ENCODE measurements around the gene TRPM2. TPM values are rescaled to one million over a fixed set of nuclear protein-coding genes. Genes with fewer than 3 reads are reported as not detected.
"Not testable (repeated sequence)": the region's sequence is repeated elsewhere in the genome, so short reads cannot be mapped to it uniquely, and the experiment has no call there.

TRPM2 gene
- total RNA-seq, 1 donor, result 0.36 TPM

DNA sequence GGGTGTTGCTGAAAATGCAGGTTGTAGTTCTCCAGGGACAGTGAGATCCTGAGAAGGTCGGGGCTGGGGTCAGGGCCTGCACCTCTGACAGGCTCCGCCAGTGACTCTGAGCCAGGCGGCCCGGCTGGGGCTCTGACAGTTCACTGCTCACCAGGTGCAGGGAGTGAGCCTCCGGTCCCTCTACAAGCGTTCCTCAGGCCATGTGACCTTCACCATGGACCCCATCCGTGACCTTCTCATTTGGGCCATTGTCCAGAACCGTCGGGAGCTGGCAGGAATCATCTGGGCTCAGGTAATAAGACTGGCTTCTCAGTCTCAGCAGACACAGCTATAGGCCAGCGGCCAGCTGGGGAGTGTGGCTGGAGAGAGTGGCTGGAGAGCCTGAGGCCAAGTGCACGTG, 41.8 kb downstream of the TRPM2 start:
- Histone ChIP-seq H4K20me1 (ENCODE audit: insufficient read depth, low read length) (no peaks in the 10 kb centered on the region), H3K4me2 (ENCODE audit: insufficient read depth, low read length) (no peak overlapping the region), H3K36me3 (ENCODE audit: insufficient read depth, low read length) (no peaks in the 10 kb centered on the region), H3K79me2 (ENCODE audit: insufficient read depth, low read length) (no peaks in the 10 kb centered on the region), H3K4me1 (ENCODE audit: insufficient read depth, low read length) (no peaks in the 10 kb centered on the region), H3K9me3 (ENCODE audit: low read depth, low read length) (no peaks in the 10 kb centered on the region), H2AFZ (ENCODE audit: low read length) (no peak overlapping the region), H3K27ac (ENCODE audit: low read depth, low read length) (no peak overlapping the region), H3K4me3 (ENCODE audit: insufficient read depth, low read length) (no peak overlapping the region), H3K27me3 (ENCODE audit: insufficient read depth, low read length) (no peaks in the 10 kb centered on the region)
- TF ChIP-seq, protein P1, sequence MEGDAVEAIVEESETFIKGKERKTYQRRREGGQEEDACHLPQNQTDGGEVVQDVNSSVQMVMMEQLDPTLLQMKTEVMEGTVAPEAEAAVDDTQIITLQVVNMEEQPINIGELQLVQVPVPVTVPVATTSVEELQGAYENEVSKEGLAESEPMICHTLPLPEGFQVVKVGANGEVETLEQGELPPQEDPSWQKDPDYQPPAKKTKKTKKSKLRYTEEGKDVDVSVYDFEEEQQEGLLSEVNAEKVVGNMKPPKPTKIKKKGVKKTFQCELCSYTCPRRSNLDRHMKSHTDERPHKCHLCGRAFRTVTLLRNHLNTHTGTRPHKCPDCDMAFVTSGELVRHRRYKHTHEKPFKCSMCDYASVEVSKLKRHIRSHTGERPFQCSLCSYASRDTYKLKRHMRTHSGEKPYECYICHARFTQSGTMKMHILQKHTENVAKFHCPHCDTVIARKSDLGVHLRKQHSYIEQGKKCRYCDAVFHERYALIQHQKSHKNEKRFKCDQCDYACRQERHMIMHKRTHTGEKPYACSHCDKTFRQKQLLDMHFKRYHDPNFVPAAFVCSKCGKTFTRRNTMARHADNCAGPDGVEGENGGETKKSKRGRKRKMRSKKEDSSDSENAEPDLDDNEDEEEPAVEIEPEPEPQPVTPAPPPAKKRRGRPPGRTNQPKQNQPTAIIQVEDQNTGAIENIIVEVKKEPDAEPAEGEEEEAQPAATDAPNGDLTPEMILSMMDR (IDR thresholded peaks at IDR 0.05; ENCODE audit: extremely low read depth, low read depth, low read length), result no peak
- DNase-seq (ENCODE audit: insufficient read length, low spot score, missing footprints), result no peak

DNA sequence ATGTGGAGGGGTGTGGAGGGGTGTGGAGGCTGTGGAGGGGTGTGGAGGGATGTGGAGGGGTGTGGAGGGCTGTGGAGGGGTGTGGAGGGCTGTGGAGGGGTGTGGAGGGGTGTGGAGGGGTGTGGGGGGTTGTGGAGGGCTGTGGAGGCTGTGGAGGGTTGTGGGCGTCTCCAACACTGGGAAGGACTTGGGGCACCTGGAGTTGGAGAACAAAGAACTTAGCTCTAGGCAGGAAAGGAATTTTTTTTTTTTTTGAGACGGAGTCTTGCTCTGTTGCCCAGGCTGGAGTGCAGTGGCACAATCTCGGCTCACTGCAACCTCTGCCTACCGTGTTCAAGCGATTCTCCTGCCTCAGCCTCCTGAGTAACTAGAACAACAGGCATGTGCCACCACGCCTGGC, 43.4 kb downstream of the TRPM2 start:
- not testable (repeated sequence) for H3K27ac ChIP-seq (ENCODE audit: low read depth, low read length); DNase-seq (ENCODE audit: insufficient read length, low spot score, missing footprints); H2AFZ ChIP-seq (ENCODE audit: low read length); H4K20me1 ChIP-seq (ENCODE audit: insufficient read depth, low read length); H3K79me2 ChIP-seq (ENCODE audit: insufficient read depth, low read length); H3K4me3 ChIP-seq (ENCODE audit: insufficient read depth, low read length); H3K9me3 ChIP-seq (ENCODE audit: low read depth, low read length); H3K36me3 ChIP-seq (ENCODE audit: insufficient read depth, low read length); H3K27me3 ChIP-seq (ENCODE audit: insufficient read depth, low read length); H3K4me1 ChIP-seq (ENCODE audit: insufficient read depth, low read length); H3K4me2 ChIP-seq (ENCODE audit: insufficient read depth, low read length)

DNA sequence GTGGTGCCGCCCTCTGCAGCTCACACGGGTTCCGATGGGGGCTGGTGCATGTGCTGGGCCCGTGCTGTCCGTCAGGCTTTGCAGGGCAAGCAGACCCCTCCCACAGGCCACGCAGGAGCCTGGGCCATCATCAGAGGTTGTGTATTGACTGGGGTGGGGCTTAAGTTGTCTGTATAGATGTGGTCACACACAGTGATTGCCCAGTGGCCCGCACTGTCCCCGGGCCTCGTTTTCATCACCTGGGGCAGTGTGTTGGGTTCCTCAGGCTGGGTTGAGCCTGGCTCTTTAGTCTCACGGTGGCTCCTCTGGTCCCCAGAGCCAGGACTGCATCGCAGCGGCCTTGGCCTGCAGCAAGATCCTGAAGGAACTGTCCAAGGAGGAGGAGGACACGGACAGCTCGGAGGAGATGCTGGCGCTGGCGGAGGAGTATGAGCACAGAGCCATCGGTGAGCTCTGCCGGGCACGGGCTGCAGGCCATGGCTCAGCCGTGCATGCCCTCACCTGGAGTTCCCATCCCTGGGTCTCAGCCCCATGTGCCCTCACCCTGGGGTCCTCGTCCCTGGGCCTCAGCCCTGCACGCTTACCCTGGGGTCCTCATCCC, 44.1 kb downstream of the TRPM2 start:
- H3K9me3 ChIP-seq (ENCODE audit: low read depth, low read length), result no peaks in the 10 kb centered on the region
- no peaks in the 10 kb centered on the region for H3K79me2 ChIP-seq (ENCODE audit: insufficient read depth, low read length)
- no peak overlapping the region for H3K27ac ChIP-seq (ENCODE audit: low read depth, low read length)
- H3K4me3 ChIP-seq (ENCODE audit: insufficient read depth, low read length), result no peak overlapping the region
- TF ChIP-seq, protein P1 (IDR thresholded peaks at IDR 0.05; ENCODE audit: extremely low read depth, low read depth, low read length), result no peak
- H3K27me3 ChIP-seq (ENCODE audit: insufficient read depth, low read length), result no peaks in the 10 kb centered on the region
- H3K4me1 ChIP-seq (ENCODE audit: insufficient read depth, low read length), result no peaks in the 10 kb centered on the region
- no peak for DNase-seq (ENCODE audit: insufficient read length, low spot score, missing footprints)
- no peaks in the 10 kb centered on the region for H4K20me1 ChIP-seq (ENCODE audit: insufficient read depth, low read length)
- no peak overlapping the region for H2AFZ ChIP-seq (ENCODE audit: low read length)
- no peaks in the 10 kb centered on the region for H3K36me3 ChIP-seq (ENCODE audit: insufficient read depth, low read length)
- no peak overlapping the region for H3K4me2 ChIP-seq (ENCODE audit: insufficient read depth, low read length)

DNA sequence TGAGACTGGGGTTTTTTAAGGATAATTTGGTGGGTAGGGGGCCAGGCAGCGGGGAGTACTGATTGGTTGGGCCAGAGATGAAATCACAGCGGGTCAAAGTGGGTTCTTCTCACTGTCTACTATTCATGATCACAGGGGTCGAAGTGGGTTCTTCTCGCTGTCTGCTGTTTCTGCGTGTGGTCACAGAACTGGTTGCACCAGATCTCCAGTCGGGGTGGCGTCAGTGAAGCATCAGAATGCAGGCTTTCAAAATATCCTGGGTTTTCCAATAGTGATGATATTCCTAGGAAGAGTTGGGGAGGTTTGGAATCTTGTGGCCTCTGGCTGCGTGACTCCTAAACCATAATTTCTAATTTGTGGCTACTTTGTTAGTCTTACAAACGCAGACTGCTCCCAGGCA, 45.1 kb downstream of the TRPM2 start:
- no peak for DNase-seq (ENCODE audit: insufficient read length, low spot score, missing footprints)
- no peak overlapping the region for H2AFZ ChIP-seq (ENCODE audit: low read length)
- H3K4me1 ChIP-seq (ENCODE audit: insufficient read depth, low read length), result no peaks in the 10 kb centered on the region
- H3K27ac ChIP-seq (ENCODE audit: low read depth, low read length), result no peak overlapping the region
- no peaks in the 10 kb centered on the region for H3K79me2 ChIP-seq (ENCODE audit: insufficient read depth, low read length)
- H3K4me3 ChIP-seq (ENCODE audit: insufficient read depth, low read length), result no peak overlapping the region
- H3K9me3 ChIP-seq (ENCODE audit: low read depth, low read length), result no peaks in the 10 kb centered on the region
- no peaks in the 10 kb centered on the region for H4K20me1 ChIP-seq (ENCODE audit: insufficient read depth, low read length)
- no peaks in the 10 kb centered on the region for H3K36me3 ChIP-seq (ENCODE audit: insufficient read depth, low read length)
- no peaks in the 10 kb centered on the region for H3K27me3 ChIP-seq (ENCODE audit: insufficient read depth, low read length)
- H3K4me2 ChIP-seq (ENCODE audit: insufficient read depth, low read length), result no peak overlapping the region
- TF ChIP-seq, protein P1 (IDR thresholded peaks at IDR 0.05; ENCODE audit: extremely low read depth, low read depth, low read length), result no peak

Measured in osteoblast (primary cell).